Dendritic cell treated with granulocyte-macrophage colony-stimulating factor and Interleukin-4, amounts not matched to agents 40 ng/mL and 50 ng/mL, for 4 days (primary cell): ENCODE data around the gene PAXIP1.
"Not testable (repeated sequence)": the region's sequence is repeated elsewhere in the genome, so short reads cannot be mapped to it uniquely, and the experiment has no call there.

Source experiments
- H3K27ac Mint-ChIP-seq: one replicate; pipeline ENCODE4 v1.8.0; 2022; ENCODE audit warnings: mild to moderate bottlenecking, mixed read lengths
- H3K27me3 Mint-ChIP-seq: one replicate; pipeline ENCODE4 v1.8.0; 2022; ENCODE audit warnings: mild to moderate bottlenecking, mixed read lengths
- H3K36me3 Mint-ChIP-seq: one replicate; pipeline ENCODE4 v1.8.0; 2022; ENCODE audit warnings: low read depth, mixed read lengths
- H3K4me1 Mint-ChIP-seq: one replicate; pipeline ENCODE4 v1.8.0; 2022; ENCODE audit warnings: low read depth, mixed read lengths
- H3K4me3 Mint-ChIP-seq: one replicate; pipeline ENCODE4 v1.8.0; 2022; ENCODE audit warnings: mild to moderate bottlenecking, moderate library complexity, mixed read lengths
- H3K9me3 Mint-ChIP-seq: one replicate; pipeline ENCODE4 v1.8.0; 2022; ENCODE audit warnings: mixed read lengths
- intact Hi-C: fragments of 100-400 bp; cut with micrococcal nuclease; formaldehyde crosslinking; loops from one replicate; pipeline ENCODE4 v1.15.0; 2022

PAXIP1 gene

GRCh38 chr7:155003092-155003375, at the start of gene PAXIP1:
TSS of gene PAXIP1 (minus strand) at chr7:155003124. CDS start at chr7:155002929, 195 bp downstream.
- peaks cover 3% of the 10 kb centered on the region for H3K36me3 Mint-ChIP-seq
- H3K4me1 Mint-ChIP-seq, result peaks cover 9% of the 10 kb centered on the region
- intact Hi-C loops, result loop anchor here (2.0 to 10.0 kb wide), 3 partner anchors 74 to 299 kb away; no protein-coding TSS in a partner anchor
- H3K27me3 Mint-ChIP-seq, result no peaks in the 10 kb centered on the region
- H3K9me3 Mint-ChIP-seq, result no peaks in the 10 kb centered on the region
- H3K4me3 Mint-ChIP-seq, result peak within 1 kb of the TSS; percentile 81
- H3K27ac Mint-ChIP-seq, result peak within 1 kb of the TSS; percentile 68

GRCh38 chr7:155051355-155051754, 48.4 kb upstream of the PAXIP1 start:
- Mint-ChIP-seq H3K36me3 (no peaks in the 10 kb centered on the region), H3K9me3 (no peaks in the 10 kb centered on the region), H3K27ac (no peak overlapping the region), H3K4me1 (no peaks in the 10 kb centered on the region), H3K27me3 (no peaks in the 10 kb centered on the region), H3K4me3 (no peak overlapping the region)
- intact Hi-C loops, result no loop called here

- intact Hi-C loops, result no loop called here
- H3K4me3 Mint-ChIP-seq, result no peak overlapping the region
Observed at GRCh38 chr7:155048006-155048405, 45.1 kb upstream of the PAXIP1 start.

GRCh38 chr7:155043756-155044155, 40.8 kb upstream of the PAXIP1 start:
- intact Hi-C loops, result no loop called here
- no peaks in the 10 kb centered on the region for H3K36me3 Mint-ChIP-seq

More at GRCh38 chr7:155048006-155048405, 45.1 kb upstream of the PAXIP1 start:
- H3K27me3 Mint-ChIP-seq, result no peaks in the 10 kb centered on the region
- no peak overlapping the region for H3K27ac Mint-ChIP-seq
- H3K36me3 Mint-ChIP-seq, result no peaks in the 10 kb centered on the region
- H3K4me1 Mint-ChIP-seq, result no peaks in the 10 kb centered on the region
- no peaks in the 10 kb centered on the region for H3K9me3 Mint-ChIP-seq

GRCh38 chr7:155038335-155038734, 35.4 kb upstream of the PAXIP1 start:
- Mint-ChIP-seq H3K27me3 (no peaks in the 10 kb centered on the region), H3K36me3 (no peaks in the 10 kb centered on the region), H3K4me3 (no peak overlapping the region), H3K27ac (no peak overlapping the region), H3K9me3 (peaks cover 23% of the 10 kb centered on the region), H3K4me1 (no peaks in the 10 kb centered on the region)
- intact Hi-C loops, result no loop called here

More at GRCh38 chr7:155043756-155044155, 40.8 kb upstream of the PAXIP1 start:
- Mint-ChIP-seq H3K27me3 (no peaks in the 10 kb centered on the region), H3K9me3 (no peaks in the 10 kb centered on the region), H3K4me1 (no peaks in the 10 kb centered on the region), H3K4me3 (no peak overlapping the region), H3K27ac (no peak overlapping the region)

GRCh38 chr7:155034495-155034894, 31.6 kb upstream of the PAXIP1 start:
- intact Hi-C loops, H3K4me3 Mint-ChIP-seq, H3K27ac Mint-ChIP-seq, H3K4me1 Mint-ChIP-seq, H3K27me3 Mint-ChIP-seq, H3K36me3 Mint-ChIP-seq: not testable (repeated sequence)
- H3K9me3 Mint-ChIP-seq, result peaks cover 23% of the 10 kb centered on the region

GRCh38 chr7:155032978-155033377, 30.1 kb upstream of the PAXIP1 start:
- intact Hi-C loops, result no loop called here
- no peaks in the 10 kb centered on the region for H3K36me3 Mint-ChIP-seq
- H3K27me3 Mint-ChIP-seq, result peaks cover 4% of the 10 kb centered on the region
- H3K4me3 Mint-ChIP-seq, result no peak overlapping the region
- no peak overlapping the region for H3K27ac Mint-ChIP-seq
- no peaks in the 10 kb centered on the region for H3K4me1 Mint-ChIP-seq
- H3K9me3 Mint-ChIP-seq, result peaks cover 16% of the 10 kb centered on the region

GRCh38 chr7:155027879-155028278, 25.0 kb upstream of the PAXIP1 start:
- peaks cover 6% of the 10 kb centered on the region for H3K27me3 Mint-ChIP-seq
- intact Hi-C loops, result no loop called here
- no peaks in the 10 kb centered on the region for H3K4me1 Mint-ChIP-seq
- H3K27ac Mint-ChIP-seq, result no peak overlapping the region
- H3K9me3 Mint-ChIP-seq, result no peaks in the 10 kb centered on the region
- H3K36me3 Mint-ChIP-seq, result no peaks in the 10 kb centered on the region
- H3K4me3 Mint-ChIP-seq, result no peak overlapping the region

- no peak overlapping the region for H3K4me3 Mint-ChIP-seq
- no peaks in the 10 kb centered on the region for H3K4me1 Mint-ChIP-seq
- peaks cover 3% of the 10 kb centered on the region for H3K27me3 Mint-ChIP-seq
- no peaks in the 10 kb centered on the region for H3K9me3 Mint-ChIP-seq
- intact Hi-C loops, result no loop called here
- no peaks in the 10 kb centered on the region for H3K36me3 Mint-ChIP-seq
- H3K27ac Mint-ChIP-seq, result no peak overlapping the region
Observed at GRCh38 chr7:155021699-155022145, 18.8 kb upstream of the PAXIP1 start.

GRCh38 chr7:155020996-155021395, 18.1 kb upstream of the PAXIP1 start:
- intact Hi-C loops, result no loop called here
- no peak overlapping the region for H3K4me3 Mint-ChIP-seq
- no peaks in the 10 kb centered on the region for H3K36me3 Mint-ChIP-seq
- H3K9me3 Mint-ChIP-seq, result no peaks in the 10 kb centered on the region
- peaks cover 3% of the 10 kb centered on the region for H3K27me3 Mint-ChIP-seq
- H3K27ac Mint-ChIP-seq, result no peak overlapping the region
- no peaks in the 10 kb centered on the region for H3K4me1 Mint-ChIP-seq

- H3K9me3 Mint-ChIP-seq, result no peaks in the 10 kb centered on the region
- H3K4me1 Mint-ChIP-seq, result no peaks in the 10 kb centered on the region
- no peak overlapping the region for H3K4me3 Mint-ChIP-seq
- H3K27ac Mint-ChIP-seq, result no peak overlapping the region
- peaks cover 5% of the 10 kb centered on the region for H3K27me3 Mint-ChIP-seq
- intact Hi-C loops, result no loop called here
- no peaks in the 10 kb centered on the region for H3K36me3 Mint-ChIP-seq
Observed at GRCh38 chr7:155017834-155018233, 14.9 kb upstream of the PAXIP1 start.

- intact Hi-C loops, result no loop called here
- H3K9me3 Mint-ChIP-seq, result no peaks in the 10 kb centered on the region
- H3K27me3 Mint-ChIP-seq, result peaks cover 5% of the 10 kb centered on the region
- H3K36me3 Mint-ChIP-seq, result no peaks in the 10 kb centered on the region
- H3K4me1 Mint-ChIP-seq, result no peaks in the 10 kb centered on the region
- H3K27ac Mint-ChIP-seq, result no peak overlapping the region
- H3K4me3 Mint-ChIP-seq, result no peak overlapping the region
Observed at GRCh38 chr7:155011086-155011485, 8.2 kb upstream of the PAXIP1 start.

GRCh38 chr7:155009570-155010157, 6.7 kb upstream of the PAXIP1 start:
- intact Hi-C loops, result loop anchor here (10.0 kb wide), 1 partner anchor 175 kb away; no protein-coding TSS in a partner anchor
- Mint-ChIP-seq H3K9me3 (no peaks in the 10 kb centered on the region), H3K4me3 (no peak overlapping the region), H3K27ac (no peak overlapping the region), H3K27me3 (peaks cover 4% of the 10 kb centered on the region), H3K4me1 (no peaks in the 10 kb centered on the region), H3K36me3 (no peaks in the 10 kb centered on the region)

GRCh38 chr7:155007947-155008346, 5.0 kb upstream of the PAXIP1 start:
- no peak overlapping the region for H3K4me3 Mint-ChIP-seq
- intact Hi-C loops, result loop anchor here (10.0 kb wide), 1 partner anchor 177 kb away; no protein-coding TSS in a partner anchor
- peaks cover 9% of the 10 kb centered on the region for H3K4me1 Mint-ChIP-seq
- no peaks in the 10 kb centered on the region for H3K9me3 Mint-ChIP-seq
- H3K27me3 Mint-ChIP-seq, result peaks cover 2% of the 10 kb centered on the region
- H3K27ac Mint-ChIP-seq, result no peak overlapping the region
- no peaks in the 10 kb centered on the region for H3K36me3 Mint-ChIP-seq
